Measurements from ENCODE around the gene SLC25A41.
"Not testable (repeated sequence)": the region's sequence is repeated elsewhere in the genome, so short reads cannot be mapped to it uniquely, and the experiment has no call there.

The SLC25A41 gene

DNA sequence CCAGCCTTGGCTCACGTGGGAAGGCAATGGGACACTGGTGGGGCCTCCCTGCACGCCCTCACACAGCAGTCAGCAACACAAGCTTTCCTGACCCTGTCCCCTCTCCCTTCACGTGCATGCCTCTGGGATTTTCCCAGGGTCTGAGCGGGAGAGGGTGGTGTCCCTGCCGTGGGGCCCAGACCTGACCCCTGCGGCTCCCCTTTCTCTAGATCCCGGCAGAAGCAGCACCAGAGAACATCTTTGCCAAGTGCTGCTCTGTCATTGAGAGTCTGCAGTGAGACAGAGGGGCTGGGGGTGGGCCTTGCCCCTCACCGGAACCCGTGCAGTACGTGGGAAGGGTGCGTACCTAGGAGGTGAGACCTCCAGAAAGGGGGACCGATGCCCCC, 21.5 kb downstream of the SLC25A41 start:
- DNase-seq (ENCODE audit: low read depth) = no peak

DNA sequence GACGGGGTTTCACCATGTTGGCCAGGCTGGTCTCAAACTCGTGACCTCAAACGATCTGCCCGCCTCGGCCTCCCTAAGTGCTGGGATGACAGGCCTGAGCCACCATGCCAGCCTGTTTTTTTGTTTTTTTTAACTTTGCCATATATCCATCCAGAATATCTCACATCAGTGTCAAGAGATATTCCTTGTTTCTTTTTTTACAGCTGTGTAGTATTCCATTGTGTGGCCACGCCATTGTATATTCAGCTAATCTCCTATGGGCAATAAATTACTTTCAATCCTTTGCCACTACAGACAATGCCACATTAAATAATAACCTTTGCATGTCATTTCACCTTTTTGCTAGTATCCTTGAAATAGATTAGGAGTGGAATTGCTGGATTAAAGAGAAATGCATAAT, 24.2 kb downstream of the SLC25A41 start:
- DNase-seq (ENCODE audit: low read depth) = no peak

DNA sequence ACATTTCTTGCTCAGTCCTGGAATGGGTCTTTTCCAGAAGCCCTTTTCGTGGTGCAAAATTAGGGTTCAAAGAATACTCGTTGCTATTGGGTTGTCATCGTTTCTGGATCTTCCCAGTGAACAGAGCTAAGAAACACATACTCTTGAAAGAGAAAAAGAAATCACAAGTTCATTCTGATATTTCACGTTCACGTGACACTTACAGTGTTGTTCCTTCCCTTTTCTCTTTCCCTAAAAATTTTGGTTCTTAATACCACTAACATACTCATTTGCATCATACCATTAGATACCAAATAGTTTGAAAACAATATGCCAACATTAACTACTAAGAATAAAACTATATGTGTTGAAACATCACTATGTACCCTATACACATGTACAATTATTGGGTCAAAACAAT, 27.2 kb downstream of the SLC25A41 start:
- no peak for DNase-seq (ENCODE audit: low read depth)

DNA sequence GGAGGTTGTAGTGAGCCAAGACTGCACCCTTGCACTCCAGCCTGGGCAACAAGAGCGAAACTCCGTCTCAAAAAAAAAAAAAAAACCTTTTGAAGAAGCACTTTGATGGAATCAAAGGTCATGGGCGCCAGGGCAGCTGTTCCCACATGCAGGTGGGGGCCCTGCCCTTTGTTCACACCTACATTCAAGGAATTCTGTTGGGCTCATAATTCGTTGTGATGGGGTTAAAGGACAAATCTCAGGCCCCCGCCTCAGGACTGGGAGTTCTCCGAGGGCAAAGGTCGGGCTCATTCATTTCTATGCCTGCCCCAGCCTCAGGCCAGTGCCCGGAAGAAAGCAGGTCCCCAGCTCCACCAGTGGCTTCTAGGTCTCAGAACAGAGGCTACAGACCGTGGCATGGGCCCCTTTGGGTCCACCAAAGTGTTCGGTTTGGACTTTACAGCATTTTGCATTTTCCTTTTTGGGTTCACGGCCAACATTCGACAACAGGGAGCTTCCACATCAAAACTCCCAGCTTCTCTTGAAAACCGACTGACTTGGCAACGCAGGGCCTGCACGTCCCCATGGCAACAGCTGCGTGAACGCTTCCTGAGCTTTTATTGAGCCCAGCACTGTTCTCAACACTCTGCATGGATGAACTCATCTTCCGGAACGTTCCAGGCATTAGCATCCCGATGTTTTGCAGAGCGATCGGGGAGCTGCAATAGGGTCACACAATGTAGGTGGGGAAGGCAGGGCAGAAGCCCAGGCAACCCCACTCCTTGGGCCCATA, 30.5 kb downstream of the SLC25A41 start:
- peak; percentile 60 for DNase-seq (ENCODE audit: low read depth)

DNA sequence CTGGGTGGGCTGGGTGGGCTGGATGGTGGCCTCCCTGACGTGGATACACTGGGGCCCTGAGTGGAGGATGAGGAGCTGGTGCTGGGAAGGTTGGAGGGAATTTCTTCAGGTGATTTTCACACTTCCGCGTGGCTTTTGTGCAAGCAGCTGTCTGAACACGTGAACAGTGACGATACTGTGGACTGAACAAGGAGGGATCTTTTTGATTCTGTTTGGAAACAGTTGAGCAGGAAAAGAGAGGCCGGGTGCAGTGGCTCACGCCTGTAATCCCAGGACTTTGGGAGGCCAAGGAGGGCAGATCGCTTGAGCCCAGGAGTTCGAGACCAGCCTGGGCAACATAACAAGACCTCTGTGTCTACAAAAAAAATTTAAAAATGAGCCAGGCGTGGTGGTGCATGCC, 31.5 kb downstream of the SLC25A41 start:
- DNase-seq (ENCODE audit: low read depth) = no peak

DNA sequence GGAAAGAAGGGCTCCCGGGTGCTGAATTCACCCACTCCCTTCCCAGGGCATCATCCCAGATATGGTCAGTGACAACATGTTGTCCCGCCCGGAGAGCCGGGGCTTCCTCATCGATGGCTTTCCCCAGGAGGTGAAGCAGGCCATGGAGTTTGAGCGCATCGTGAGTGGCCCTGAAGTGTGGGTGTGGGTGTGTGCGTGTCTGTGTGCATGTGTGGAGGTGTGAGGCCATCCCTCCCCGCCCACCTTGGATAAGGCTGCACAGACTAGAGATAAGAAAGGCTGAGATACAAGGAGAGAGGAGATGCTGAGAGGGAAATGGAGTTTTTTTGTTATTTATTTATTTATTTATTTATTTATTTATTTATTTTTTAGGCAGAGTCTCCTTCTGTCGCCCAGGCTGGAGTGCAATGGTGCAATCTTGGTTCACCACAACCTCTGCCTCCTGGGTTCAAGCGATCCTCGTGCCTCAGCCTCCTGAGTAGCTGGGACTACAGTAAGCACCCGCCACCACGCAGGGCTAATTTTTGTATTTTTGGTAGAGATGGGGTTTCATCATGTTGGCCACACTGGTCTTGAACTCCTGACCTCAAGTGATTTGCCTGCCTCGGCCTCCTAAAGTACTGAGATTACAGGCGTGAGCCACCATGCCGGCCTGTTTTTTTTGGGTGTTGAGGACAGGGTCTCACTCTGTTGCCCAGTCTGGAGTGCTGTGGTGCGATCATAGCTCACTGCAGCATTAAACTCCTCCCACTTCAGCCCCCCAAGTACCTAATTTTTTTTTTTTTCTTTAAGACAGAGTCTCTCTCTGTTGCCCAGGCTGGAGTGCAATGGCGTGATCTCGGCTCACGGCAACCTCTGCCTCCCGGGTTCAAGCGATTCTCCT, 33.3 kb downstream of the SLC25A41 start:
- not testable (repeated sequence) for DNase-seq (ENCODE audit: low read depth)

DNA sequence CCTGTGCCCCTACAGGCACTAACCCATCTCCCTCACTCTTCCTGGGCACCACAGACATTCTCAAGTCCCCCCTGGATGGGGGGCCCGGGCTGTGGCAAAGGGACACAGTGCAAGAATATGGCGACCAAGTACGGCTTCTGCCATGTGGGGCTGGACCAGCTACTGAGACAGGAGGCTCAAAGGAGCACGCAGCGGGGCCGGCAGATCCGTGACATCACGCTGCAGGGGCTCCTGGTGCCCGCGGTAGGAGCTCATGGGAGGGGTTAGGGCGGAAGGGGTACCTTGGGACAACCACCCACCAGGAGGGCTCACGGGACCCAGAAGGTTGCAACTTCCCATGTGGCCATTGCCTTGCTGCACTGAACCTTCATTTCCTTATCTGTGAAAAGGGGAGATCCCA, 37.3 kb downstream of the SLC25A41 start:
- no peak for DNase-seq (ENCODE audit: low read depth)

DNA sequence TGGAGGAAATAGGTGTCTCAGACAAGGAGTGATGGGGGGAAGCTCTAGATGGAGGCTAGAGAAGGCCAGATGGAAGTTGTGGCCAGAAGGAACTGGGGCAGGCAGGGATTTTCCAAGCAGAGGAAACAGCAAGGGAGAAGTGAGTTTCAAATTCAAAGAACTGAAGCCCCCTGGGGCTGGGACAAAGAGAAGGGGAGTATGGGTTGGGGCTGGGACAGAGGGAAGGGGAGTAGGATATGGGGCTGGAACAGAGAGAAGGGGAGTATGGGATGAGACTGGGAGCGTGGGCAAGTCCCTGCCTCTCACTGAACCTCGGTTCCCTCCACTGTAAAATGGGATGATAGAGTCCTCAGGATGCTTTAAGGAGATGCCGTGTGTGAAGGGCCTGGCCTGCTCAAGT, 38.7 kb downstream of the SLC25A41 start:
- no peak for DNase-seq (ENCODE audit: low read depth)

DNA sequence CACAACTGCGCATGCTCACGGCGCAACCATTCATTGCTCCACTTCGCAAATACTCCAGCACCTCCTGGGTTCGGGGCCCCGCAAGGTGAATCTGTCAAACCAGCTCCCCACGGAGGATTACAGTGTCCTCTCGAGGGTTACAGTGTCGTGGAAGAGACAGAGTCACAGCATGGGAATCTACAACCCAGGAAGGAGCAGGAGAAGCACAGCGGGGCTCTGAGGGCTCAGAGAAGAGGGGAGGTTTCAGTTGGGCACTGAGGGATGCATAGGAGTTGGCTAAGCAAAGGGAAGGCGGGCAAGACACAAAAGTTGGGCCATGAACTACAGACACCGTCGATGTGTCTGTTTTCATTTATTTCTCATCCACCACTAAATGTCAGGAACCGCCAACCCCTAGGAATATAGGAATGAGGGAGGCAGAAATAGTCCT, 39.6 kb downstream of the SLC25A41 start:
- no peak for DNase-seq (ENCODE audit: low read depth)

DNA sequence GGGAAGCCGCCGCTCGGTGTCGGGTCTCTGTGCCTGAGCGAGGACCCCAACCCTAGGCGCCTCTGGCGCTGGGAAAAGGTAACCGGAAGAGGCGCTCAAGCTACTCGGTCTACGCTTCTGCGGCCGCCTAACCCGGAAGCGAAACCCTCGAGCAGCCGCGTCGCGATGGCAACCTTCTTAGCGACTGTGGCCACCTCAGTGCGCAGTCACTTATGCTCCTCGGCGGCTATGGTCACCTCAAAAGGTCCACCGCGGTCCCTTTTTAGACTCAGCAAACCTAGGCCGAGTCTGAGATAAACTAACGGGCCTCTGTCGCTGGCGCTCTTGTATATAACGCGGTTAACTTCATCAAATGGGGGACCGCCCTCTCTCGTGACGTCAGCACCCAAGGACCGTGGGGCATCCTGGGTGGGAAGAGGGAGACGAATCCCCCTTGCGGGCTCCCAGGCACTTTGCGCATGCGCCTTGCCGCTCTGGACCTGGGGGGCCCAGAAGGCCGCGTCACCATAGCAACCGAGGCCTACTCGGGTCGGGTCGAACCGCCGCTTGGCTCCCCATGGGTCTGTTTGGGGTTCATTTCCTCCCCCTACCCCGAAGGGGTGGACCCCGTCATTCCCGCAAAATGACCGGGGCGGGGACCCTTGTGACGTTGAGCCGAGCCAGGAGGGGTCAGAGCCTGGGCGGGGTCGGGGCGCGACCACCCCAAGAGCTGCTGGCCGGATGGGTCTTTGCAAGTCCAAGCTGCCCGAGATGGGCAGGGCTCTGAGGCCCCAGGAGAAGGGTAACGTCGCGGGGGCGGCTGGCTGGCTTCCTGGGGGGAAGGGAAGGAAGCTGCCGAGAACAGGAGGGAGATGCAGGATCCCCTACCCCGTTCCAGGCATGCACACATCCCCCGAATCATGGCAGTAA, 40.2 kb downstream of the SLC25A41 start, which contains the start of gene GTF2F1:
TSS of gene GTF2F1 (minus strand) at position 91 of the 909 bp plus-strand sequence. CDS start 169 bp downstream, outside the sequence.
- DNase-seq (ENCODE audit: low read depth) = peak; percentile 78

DNA sequence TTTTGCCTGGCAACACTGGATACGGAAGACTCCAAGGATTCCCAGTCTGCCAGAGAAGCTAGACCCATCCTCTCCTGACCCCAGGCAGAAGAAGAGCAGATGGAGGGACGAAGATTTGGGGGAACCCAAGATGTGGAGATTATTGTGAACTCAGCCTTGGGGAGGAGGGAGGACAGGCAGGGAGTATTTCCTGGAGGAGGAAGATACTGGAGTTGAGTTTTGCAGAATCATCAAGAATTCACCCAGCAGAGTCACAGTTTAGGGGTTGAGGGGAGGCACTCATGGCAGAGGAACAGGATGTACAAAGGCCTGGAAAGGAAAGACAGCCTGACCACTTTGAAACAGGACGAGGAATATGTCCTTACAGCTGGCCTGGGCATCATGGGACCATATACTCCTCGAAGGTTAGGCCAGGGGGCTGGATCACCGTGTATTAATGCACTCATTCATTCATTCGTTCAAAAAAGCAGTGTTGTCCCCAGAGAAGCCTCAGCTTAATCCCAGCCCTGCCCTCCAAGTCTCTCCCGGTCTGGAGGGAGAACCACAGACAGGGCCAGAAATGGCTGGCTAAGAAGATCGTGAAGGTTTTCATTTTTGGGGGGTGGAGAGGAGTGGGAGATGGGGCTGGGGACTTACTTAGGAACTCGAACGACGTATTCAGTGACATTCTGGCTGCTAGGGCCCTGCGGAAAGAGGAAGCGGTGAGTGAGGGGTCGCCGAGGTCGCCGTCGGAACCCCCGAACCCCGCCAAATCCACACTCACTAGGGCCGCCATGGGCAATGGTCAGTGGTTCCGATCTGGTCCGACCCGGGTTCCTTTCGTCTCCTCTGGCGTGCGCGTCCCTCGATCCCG, 41.1 kb downstream of the SLC25A41 start:
- no peak for DNase-seq (ENCODE audit: low read depth)

DNA sequence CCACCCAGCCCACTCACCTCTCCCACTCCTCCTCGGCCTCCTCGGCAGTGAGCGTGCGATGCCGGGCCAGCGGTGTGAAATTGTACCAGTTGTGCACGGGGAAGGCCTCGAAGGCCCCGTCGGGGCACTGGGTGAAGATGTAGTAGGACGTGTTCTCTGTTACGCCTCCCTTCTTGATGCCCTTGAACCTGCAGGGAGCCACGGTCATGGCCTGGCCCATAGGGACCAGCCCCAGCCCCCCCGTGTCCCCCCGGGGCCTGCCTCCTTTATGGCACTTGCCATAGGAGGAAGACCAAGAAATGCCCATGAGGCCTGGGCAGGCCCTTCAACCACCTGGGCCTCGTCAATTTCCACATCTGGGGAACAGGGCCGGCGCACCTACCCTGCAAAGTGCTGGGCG, 46.2 kb downstream of the SLC25A41 start:
- DNase-seq (ENCODE audit: low read depth) = no peak

DNA sequence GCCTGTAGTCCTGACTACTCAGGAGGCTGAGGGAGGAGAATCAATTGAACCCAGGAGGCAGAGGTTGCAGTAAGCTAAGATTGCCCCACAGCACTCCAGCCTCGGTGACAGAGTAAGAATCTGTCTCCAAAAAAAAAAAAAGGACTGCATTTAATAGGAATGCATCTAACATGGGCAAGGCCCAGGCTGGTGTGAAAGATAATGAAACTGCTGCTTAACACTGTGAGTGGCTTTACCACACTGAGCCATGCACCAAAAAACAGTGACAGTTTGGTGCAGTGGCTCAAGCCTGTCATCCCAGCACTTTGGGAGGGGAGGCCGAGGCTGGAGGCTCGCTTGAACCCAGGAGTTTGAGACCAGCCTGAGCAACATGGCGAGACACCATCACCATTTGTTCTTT, 49.2 kb downstream of the SLC25A41 start:
- DNase-seq (ENCODE audit: low read depth) = no peak

DNA sequence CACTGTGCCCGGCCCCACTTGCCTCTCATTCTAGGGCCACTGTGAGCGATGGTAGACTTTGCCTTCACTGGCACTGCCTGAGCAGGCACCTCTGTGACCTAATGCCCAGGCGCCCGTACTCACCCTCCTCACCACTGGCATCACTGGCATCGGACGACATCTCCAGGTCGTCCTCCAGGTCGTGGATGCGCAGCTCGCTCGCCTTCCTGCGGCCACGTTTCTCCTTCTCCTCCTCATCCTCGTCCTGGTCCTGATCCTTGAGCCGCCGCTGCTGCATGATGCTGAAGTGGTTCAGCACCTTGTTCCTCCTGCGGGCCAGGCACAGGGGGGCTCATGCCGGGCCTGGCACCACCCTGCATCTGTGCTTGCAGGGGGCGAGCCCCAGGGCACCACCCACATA, 50.4 kb downstream of the SLC25A41 start:
- no peak for DNase-seq (ENCODE audit: low read depth)

DNA sequence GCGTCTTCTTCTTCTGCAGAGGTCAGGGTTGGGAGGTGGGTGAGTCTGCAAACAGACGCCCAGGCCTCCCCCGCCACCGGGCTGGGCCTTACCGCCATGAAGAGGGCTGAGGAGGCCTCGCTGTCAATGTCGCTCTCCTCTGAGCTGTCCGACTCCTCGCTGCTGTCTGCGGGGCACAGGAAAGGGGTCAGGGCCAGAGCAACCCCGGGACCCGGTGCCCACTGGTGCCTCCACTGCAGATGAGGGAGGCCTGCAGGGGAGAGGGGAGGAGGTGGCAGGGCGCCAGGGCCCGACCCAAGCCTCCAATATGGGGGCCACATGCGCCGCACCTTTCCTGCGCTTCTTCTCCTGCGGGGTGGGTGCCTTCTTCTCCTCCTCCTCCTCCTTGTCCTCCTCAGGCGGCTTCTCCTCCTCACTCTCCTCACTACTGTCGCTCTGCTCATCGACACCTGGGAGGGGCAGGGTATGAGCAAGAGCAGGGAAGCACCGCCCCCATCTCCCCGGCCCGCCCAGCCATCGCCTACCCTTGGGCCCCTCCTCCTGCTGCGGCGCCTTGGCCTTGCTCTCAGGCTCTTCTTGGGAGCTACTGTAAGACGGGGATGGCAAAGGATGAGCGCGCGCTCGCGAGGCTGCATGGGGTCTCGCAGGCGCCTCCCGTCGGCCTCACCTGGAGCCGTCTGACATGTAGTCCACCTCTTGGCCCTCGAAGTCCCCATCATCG, 52.4 kb downstream of the SLC25A41 start:
- DNase-seq (ENCODE audit: low read depth) = no peak

DNA sequence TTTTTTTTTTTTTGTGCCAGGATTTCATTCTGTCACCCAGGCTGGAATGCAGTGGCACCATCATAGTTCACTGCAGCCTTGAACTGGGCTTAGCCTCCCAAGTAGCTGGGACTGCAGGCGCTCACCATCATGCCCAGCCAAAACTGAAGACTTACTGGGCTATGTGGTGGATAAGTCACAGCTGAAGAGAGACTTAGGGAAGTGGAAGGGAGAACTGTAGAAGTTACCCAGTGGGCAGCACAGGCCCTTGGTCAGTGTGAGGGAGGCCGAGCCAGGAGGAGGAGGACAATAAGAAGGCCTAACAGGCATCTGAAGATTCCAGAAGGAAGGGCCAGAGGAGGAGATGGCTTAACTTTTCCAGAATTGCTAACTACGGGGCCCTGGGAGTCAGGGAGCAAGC, 53.8 kb downstream of the SLC25A41 start:
- no peak for DNase-seq (ENCODE audit: low read depth)

DNA sequence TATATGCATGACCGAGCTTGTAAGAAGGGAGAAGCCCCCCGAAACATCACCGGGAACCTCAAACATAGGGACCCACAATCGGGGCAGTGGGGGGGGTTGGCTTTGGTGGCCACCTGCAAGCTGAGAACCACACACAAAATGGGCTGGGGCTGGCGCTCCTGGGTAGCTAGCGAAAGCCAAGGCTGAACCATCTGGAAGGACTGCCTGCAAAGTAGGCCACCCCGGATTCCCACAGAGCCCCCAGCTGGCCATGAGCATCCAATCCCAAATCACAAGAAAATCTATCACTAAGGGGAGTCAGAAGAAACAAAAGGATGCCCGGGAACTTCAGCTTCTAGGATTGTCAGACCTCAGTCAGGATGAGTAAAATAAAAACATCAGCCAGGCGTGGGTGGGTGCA, 55.1 kb downstream of the SLC25A41 start:
- no peak for DNase-seq (ENCODE audit: low read depth)

DNA sequence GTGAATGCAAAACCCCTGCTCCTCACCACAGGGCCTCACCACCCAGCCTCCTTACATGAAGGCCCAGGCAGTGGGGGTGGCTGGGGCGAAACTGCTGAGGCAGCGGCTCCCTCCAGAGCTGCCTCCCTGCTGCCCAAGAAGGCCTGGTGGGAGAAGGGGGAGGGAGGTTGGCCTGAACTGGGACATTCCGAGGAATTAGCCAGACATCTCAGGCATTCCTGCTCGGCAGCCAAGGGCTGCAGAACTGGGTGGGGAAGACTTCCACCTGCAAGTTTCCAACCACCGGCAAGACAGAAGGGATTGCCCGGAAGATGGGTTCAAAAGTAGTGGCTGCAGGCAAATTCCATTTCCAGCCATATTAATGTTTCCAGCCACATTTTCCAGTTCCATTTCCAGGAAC, 55.5 kb downstream of the SLC25A41 start:
- DNase-seq (ENCODE audit: low read depth) = peak; percentile 31

DNA sequence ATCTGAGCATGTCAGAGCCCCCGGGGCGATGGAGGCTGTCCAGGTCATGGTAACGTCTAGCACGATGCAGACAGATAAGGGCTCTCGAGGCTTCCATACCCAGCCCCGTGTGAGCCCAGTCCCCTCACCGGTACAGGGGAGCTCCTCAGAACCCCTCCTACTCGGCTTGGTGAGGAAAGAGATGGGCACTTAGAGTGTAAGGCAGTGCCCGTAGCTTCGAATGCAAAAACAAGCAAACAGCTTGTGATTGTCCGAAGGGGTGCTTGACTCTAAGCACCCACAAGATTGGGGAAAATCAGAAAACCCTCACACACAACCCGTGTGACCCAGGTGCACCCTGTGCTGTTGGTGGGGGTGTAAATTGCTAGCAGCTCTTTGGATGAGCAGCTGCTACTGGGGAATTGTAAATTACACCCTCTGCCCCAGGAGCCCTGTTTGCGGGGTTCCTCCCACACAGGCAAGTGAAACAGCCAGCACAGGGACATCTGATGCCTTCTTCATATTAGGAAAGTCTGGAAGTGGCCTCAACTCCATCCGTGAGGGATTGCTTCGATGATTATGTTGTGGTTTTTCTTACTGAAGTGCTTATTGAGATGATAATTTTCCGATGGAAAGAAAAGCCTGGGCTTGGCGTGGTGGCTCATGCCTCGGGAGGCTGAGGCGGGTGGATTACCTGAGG, 56.9 kb downstream of the SLC25A41 start:
- DNase-seq (ENCODE audit: low read depth) = no peak
